PC-9 (cell line): ENCODE data around the gene VTA1. TPM values are rescaled to one million over a fixed set of nuclear protein-coding genes. Genes with fewer than 3 reads are reported as not detected.
"Not testable (repeated sequence)": the region's sequence is repeated elsewhere in the genome, so short reads cannot be mapped to it uniquely, and the experiment has no call there.

Experiments
- BruUV-seq: library from RNA; stranded (reverse); fragments of 400-500 nt; replicated peaks from 2 replicates; lab custom pipeline; 2021; lab: Mats Ljungman, UMichigan
- CTCF ChIA-PET: fragments of 300-600 bp; sonication (Branson Sonifier 250); formaldehyde crosslinking; loops from one replicate; lab custom pipeline; 2022; ENCODE audit warnings: antibody characterized with exemption; lab: Charles Lee
- POLR2A ChIA-PET: fragments of 300-600 bp; sonication (Branson Sonifier 250); formaldehyde crosslinking; loops from one replicate; lab custom pipeline; 2022; ENCODE audit warnings: antibody characterized with exemption; ENCODE audit not compliant: unreplicated experiment; lab: Charles Lee
- DNase-seq, 2 experiments: peaks; one replicate each; pipeline versions ENCODE4 v3.0.0 to v3.0.0-alpha.2; 2015 to 2022; ENCODE audit warnings: mixed read lengths in 1 of 2
- H2AFZ ChIP-seq: fragments of 200-600 bp; sonication (generic); 2 replicates; pipeline ENCODE4 v1.8.1; 2017; ENCODE audit warnings: antibody characterized with exemption
- H3F3A ChIP-seq: fragments of 200-600 bp; sonication (generic); 2 replicates; pipeline ENCODE4 v1.8.1; 2017; ENCODE audit warnings: antibody characterized with exemption, mild to moderate bottlenecking, low read depth; ENCODE audit not compliant: insufficient read depth
- H3K27ac ChIP-seq: fragments of 200-600 bp; sonication (generic); 2 replicates; pipeline ENCODE4 v1.6.1; 2016; ENCODE audit warnings: mixed run types
- H3K27me3 ChIP-seq: fragments of 200-600 bp; sonication (generic); 2 replicates; pipeline ENCODE4 v1.6.1; 2016; ENCODE audit warnings: low read depth, mixed run types; ENCODE audit not compliant: insufficient read depth
- H3K36me3 ChIP-seq: fragments of 200-600 bp; sonication (generic); 2 replicates; pipeline ENCODE4 v1.6.1; 2016; ENCODE audit warnings: low read depth, mixed run types
- H3K4me1 ChIP-seq: fragments of 200-600 bp; sonication (generic); replicated peaks from 2 replicates; pipeline ENCODE4 v1.6.1; 2016; ENCODE audit warnings: mixed run types; ENCODE audit not compliant: insufficient read depth
- H3K4me2 ChIP-seq: fragments of 200-600 bp; sonication (generic); 2 replicates; pipeline ENCODE4 v1.6.1; 2017; ENCODE audit warnings: mixed run types
- H3K4me3 ChIP-seq: fragments of 200-600 bp; sonication (generic); 2 replicates; pipeline ENCODE4 v1.6.1; 2016; ENCODE audit warnings: mixed run types
- H3K79me2 ChIP-seq: fragments of 200-600 bp; sonication (generic); 2 replicates; pipeline ENCODE4 v1.6.1; 2017; ENCODE audit warnings: low read depth, mixed run types
- H3K9me2 ChIP-seq: fragments of 200-600 bp; sonication (generic); 2 replicates; pipeline ENCODE4 v1.8.1; 2017; ENCODE audit warnings: mild to moderate bottlenecking; ENCODE audit not compliant: insufficient read depth
- H3K9me3 ChIP-seq: fragments of 200-600 bp; sonication (generic); 2 replicates; pipeline ENCODE4 v1.8.1; 2016; ENCODE audit warnings: low read depth; ENCODE audit not compliant: insufficient read depth
- H4K20me1 ChIP-seq: fragments of 200-600 bp; sonication (generic); 2 replicates; pipeline ENCODE4 v1.8.1; 2017; ENCODE audit not compliant: insufficient read depth
- CTCF ChIP-seq: fragments of 200-600 bp; sonication (generic); conservative IDR thresholded peaks from 2 replicates; pipeline ENCODE4 v1.6.1; 2017; ENCODE audit warnings: mixed run types, antibody characterized with exemption, mild to moderate bottlenecking, moderate library complexity
- EZH2 ChIP-seq: fragments of 200-600 bp; sonication (generic); IDR thresholded peaks from 2 replicates; pipeline ENCODE4 v1.8.0; 2017; ENCODE audit warnings: antibody characterized with exemption, low read depth
- intact Hi-C: fragments of 100-400 bp; cut with micrococcal nuclease; formaldehyde crosslinking; loops from one replicate; pipeline ENCODE4 v1.10.0; 2022; ENCODE audit not compliant: unreplicated experiment
- total RNA-seq: library from RNA; stranded (reverse); gene quantifications from 2 replicates; pipeline ENCODE4 v1.2.3, GENCODE V29; 2021

The VTA1 gene
- total RNA-seq, 1 experiment from 2014 or later: 52.0 TPM

- no peaks in the 10 kb centered on the region for H3K36me3 ChIP-seq
- no peaks in the 10 kb centered on the region for H3F3A ChIP-seq
- intact Hi-C loops: no loop called here
- H3K9me2 ChIP-seq: no peaks in the 10 kb centered on the region
- no peak overlapping the region for H3K4me3 ChIP-seq
- no peak overlapping the region for H3K4me2 ChIP-seq
- no peak for DNase-seq
- ChIA-PET CTCF (no interaction called here), POLR2A (no interaction called here)
- H3K27ac ChIP-seq: no peak overlapping the region
- no peaks in the 10 kb centered on the region for H3K9me3 ChIP-seq
- H3K27me3 ChIP-seq: no peaks in the 10 kb centered on the region
- H4K20me1 ChIP-seq: no peaks in the 10 kb centered on the region
- no peaks in the 10 kb centered on the region for H3K79me2 ChIP-seq
- H3K4me1 ChIP-seq: no peaks in the 10 kb centered on the region
- TF ChIP-seq EZH2 (no peak), CTCF (no peak)
- no TSS peak for BruUV-seq
- no peak overlapping the region for H2AFZ ChIP-seq
These were observed 78.1 kb downstream of the VTA1 start for GRCh38 chr6:142225115-142225514.

GRCh38 chr6:142225552-142225951 is 78.5 kb downstream of the VTA1 start:
- BruUV-seq: no TSS peak
- intact Hi-C loops: no loop called here

GRCh38 chr6:142226731-142227130 is 79.7 kb downstream of the VTA1 start:
- no peaks in the 10 kb centered on the region for H3K27me3 ChIP-seq
- no peak overlapping the region for H3K4me3 ChIP-seq
- no peaks in the 10 kb centered on the region for H3K36me3 ChIP-seq
- intact Hi-C loops: no loop called here
- BruUV-seq: no TSS peak
- H3K4me1 ChIP-seq: no peaks in the 10 kb centered on the region
- TF ChIP-seq EZH2 (no peak), CTCF (no peak)
- no peaks in the 10 kb centered on the region for H4K20me1 ChIP-seq
- no peaks in the 10 kb centered on the region for H3K79me2 ChIP-seq
- H3K9me3 ChIP-seq: no peaks in the 10 kb centered on the region
- POLR2A ChIA-PET: no interaction called here
- CTCF ChIA-PET: no interaction called here
- no peaks in the 10 kb centered on the region for H3K9me2 ChIP-seq
- no peak overlapping the region for H3K27ac ChIP-seq
- no peaks in the 10 kb centered on the region for H3F3A ChIP-seq
- H3K4me2 ChIP-seq: no peak overlapping the region
- H2AFZ ChIP-seq: no peak overlapping the region
- no peak for DNase-seq

More at GRCh38 chr6:142225552-142225951, 78.5 kb downstream of the VTA1 start:
- no peak overlapping the region for H3K4me3 ChIP-seq
- H3K9me2 ChIP-seq: no peaks in the 10 kb centered on the region
- H2AFZ ChIP-seq: no peak overlapping the region
- H3K4me2 ChIP-seq: no peak overlapping the region
- no peaks in the 10 kb centered on the region for H3F3A ChIP-seq
- no peaks in the 10 kb centered on the region for H4K20me1 ChIP-seq
- H3K9me3 ChIP-seq: no peaks in the 10 kb centered on the region
- no peak overlapping the region for H3K27ac ChIP-seq
- no peak for DNase-seq
- no peaks in the 10 kb centered on the region for H3K36me3 ChIP-seq
- H3K79me2 ChIP-seq: no peaks in the 10 kb centered on the region
- ChIA-PET POLR2A (no interaction called here), CTCF (no interaction called here)
- TF ChIP-seq CTCF (no peak), EZH2 (no peak)
- no peaks in the 10 kb centered on the region for H3K27me3 ChIP-seq
- no peaks in the 10 kb centered on the region for H3K4me1 ChIP-seq

- H3K9me2 ChIP-seq, H3K27ac ChIP-seq, H3K27me3 ChIP-seq, H3K4me1 ChIP-seq, BruUV-seq, H3K4me3 ChIP-seq, DNase-seq, H3K79me2 ChIP-seq, H2AFZ ChIP-seq, H3K9me3 ChIP-seq, POLR2A ChIA-PET, CTCF ChIA-PET, H3K4me2 ChIP-seq, intact Hi-C loops, H4K20me1 ChIP-seq, H3F3A ChIP-seq, H3K36me3 ChIP-seq: not testable (repeated sequence)
These were observed 82.6 kb downstream of the VTA1 start for GRCh38 chr6:142229518-142230270.

- H3F3A ChIP-seq, H3K27me3 ChIP-seq, H4K20me1 ChIP-seq, H2AFZ ChIP-seq, H3K27ac ChIP-seq, H3K79me2 ChIP-seq, BruUV-seq, POLR2A ChIA-PET, H3K4me1 ChIP-seq, H3K9me2 ChIP-seq, H3K9me3 ChIP-seq, H3K36me3 ChIP-seq, H3K4me2 ChIP-seq, H3K4me3 ChIP-seq, DNase-seq, CTCF ChIA-PET, intact Hi-C loops: not testable (repeated sequence)
These were observed 85.4 kb downstream of the VTA1 start for GRCh38 chr6:142232206-142233044.
